Lower leg skin (tissue), 3 donors: ENCODE results near the gene NFIA.

ENCODE experiments used
- POLR2A ChIP-seq, 2 donors: fragments of 450-650 bp; IDR thresholded peaks; one replicate each; pipeline ENCODE4 v1.6.1; 2016 to 2017; ENCODE audit warnings: antibody characterized with exemption in 2 of 2, mild to moderate bottlenecking in 1 of 2, moderate library complexity in 1 of 2
- TF ChIP-seq, protein P1 (sequence below), 3 donors: fragments of 450-650 bp; IDR thresholded peaks; one replicate each; pipeline ENCODE4 v1.5.1; 2016; ENCODE audit warnings: antibody characterized with exemption in 3 of 3, mild to moderate bottlenecking in 3 of 3, moderate library complexity in 2 of 3

DNA sequence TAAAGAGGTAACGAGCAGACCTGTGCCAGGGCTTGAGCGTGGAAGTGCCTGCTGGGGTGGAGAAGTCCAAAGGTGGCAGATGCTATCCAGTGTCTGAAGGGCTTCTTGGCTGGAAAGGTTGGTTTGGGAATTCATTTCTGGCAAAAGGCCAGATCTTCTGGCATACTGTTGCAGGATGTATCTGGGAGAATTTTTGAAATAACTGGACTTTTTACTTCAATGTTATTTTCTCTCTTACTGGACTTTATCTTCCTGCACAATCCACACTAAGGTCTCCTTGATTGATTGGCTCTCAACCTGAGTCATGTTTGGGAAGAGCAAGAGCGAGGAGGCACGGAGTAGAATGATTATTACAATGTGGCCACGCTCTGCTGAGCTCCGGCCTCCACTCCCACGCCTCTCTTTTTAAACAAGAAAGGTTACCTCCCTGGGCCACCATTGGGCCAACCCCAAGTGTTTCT is 364.2 kb downstream of the NFIA start:
- TF ChIP-seq, protein P1, sequence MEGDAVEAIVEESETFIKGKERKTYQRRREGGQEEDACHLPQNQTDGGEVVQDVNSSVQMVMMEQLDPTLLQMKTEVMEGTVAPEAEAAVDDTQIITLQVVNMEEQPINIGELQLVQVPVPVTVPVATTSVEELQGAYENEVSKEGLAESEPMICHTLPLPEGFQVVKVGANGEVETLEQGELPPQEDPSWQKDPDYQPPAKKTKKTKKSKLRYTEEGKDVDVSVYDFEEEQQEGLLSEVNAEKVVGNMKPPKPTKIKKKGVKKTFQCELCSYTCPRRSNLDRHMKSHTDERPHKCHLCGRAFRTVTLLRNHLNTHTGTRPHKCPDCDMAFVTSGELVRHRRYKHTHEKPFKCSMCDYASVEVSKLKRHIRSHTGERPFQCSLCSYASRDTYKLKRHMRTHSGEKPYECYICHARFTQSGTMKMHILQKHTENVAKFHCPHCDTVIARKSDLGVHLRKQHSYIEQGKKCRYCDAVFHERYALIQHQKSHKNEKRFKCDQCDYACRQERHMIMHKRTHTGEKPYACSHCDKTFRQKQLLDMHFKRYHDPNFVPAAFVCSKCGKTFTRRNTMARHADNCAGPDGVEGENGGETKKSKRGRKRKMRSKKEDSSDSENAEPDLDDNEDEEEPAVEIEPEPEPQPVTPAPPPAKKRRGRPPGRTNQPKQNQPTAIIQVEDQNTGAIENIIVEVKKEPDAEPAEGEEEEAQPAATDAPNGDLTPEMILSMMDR (IDR thresholded peaks at IDR 0.05): no peak
- no peak for TF ChIP-seq POLR2A (IDR thresholded peaks at IDR 0.05)
